Keratinocyte (primary cell): Measurements from ENCODE around the gene PTPN2. TPM values are rescaled to one million over a fixed set of nuclear protein-coding genes. Genes with fewer than 3 reads are reported as not detected.

Source experiments
- DNase-seq: peaks from one replicate; pipeline ENCODE4 v3.0.0-alpha.2; 2011; ENCODE audit warnings: low read depth, missing footprints, low spot score
- FAIRE-seq: peaks from 2 replicates; lab custom pipeline; 2011; peaks lifted over from hg19 to GRCh38; lab: Jason Lieb, UNC
- H2AFZ ChIP-seq: 2 replicates; pipeline ENCODE4 v1.6.0; 2012; ENCODE audit warnings: low read length, control low read depth, inconsistent platforms; ENCODE audit not compliant: control insufficient read depth
- H3K27ac ChIP-seq: 2 replicates; pipeline ENCODE4 v1.5.1; 2011; ENCODE audit warnings: low read length; ENCODE audit not compliant: control insufficient read depth, insufficient read depth
- H3K27me3 ChIP-seq: 3 replicates; pipeline ENCODE4 v1.6.0; 2011; ENCODE audit warnings: low read length; ENCODE audit not compliant: control insufficient read depth, insufficient read depth; ENCODE audit errors: extremely low read depth
- H3K36me3 ChIP-seq, 2 experiments: 2 replicates in 1 of 2; 3 replicates in 1 of 2; pipeline ENCODE4 v1.5.1; 2011; ENCODE audit warnings: low read length in 2 of 2, mild to moderate bottlenecking in 1 of 2; ENCODE audit not compliant: control insufficient read depth in 2 of 2, insufficient read depth in 2 of 2; ENCODE audit errors: extremely low read depth in 1 of 2
- H3K4me1 ChIP-seq: 3 replicates; pipeline ENCODE4 v1.5.1; 2011; ENCODE audit warnings: low read length; ENCODE audit not compliant: control insufficient read depth, insufficient read depth; ENCODE audit errors: extremely low read depth
- H3K4me2 ChIP-seq: 3 replicates; pipeline ENCODE4 v1.6.0; 2011; ENCODE audit warnings: low read depth, low read length; ENCODE audit not compliant: control insufficient read depth, insufficient read depth; ENCODE audit errors: extremely low read depth
- H3K4me3 ChIP-seq, 3 experiments: fragments of 200-600 bp in 1 of 3; sonication (generic) in 1 of 3; 2 replicates in 2 of 3; 3 replicates in 1 of 3; pipeline ENCODE4 v1.5.1; 2011 to 2016; ENCODE audit warnings: low read length in 3 of 3, mild to moderate bottlenecking in 3 of 3, control low read depth in 2 of 3, inconsistent platforms in 1 of 3, low read depth in 1 of 3, mixed read lengths in 1 of 3, mixed run types in 1 of 3, moderate library complexity in 1 of 3; ENCODE audit not compliant: control insufficient read depth in 2 of 3, insufficient read depth in 2 of 3; ENCODE audit errors: extremely low read depth in 1 of 3
- H3K79me2 ChIP-seq: 2 replicates; pipeline ENCODE4 v1.6.0; 2012; ENCODE audit warnings: low read length; ENCODE audit not compliant: control insufficient read depth, insufficient read depth
- H3K9ac ChIP-seq: 3 replicates; pipeline ENCODE4 v1.6.0; 2011; ENCODE audit warnings: low read length; ENCODE audit not compliant: control insufficient read depth, insufficient read depth; ENCODE audit errors: extremely low read depth
- H3K9me1 ChIP-seq: 3 replicates; pipeline ENCODE4 v1.6.0; 2011; ENCODE audit warnings: low read length; ENCODE audit not compliant: control insufficient read depth, insufficient read depth; ENCODE audit errors: extremely low read depth
- H3K9me3 ChIP-seq: 2 replicates; pipeline ENCODE4 v1.5.1; 2012; ENCODE audit warnings: low read depth, low read length; ENCODE audit not compliant: control insufficient read depth
- H4K20me1 ChIP-seq: 3 replicates; pipeline ENCODE4 v1.6.0; 2011; ENCODE audit warnings: low read length; ENCODE audit not compliant: control insufficient read depth, insufficient read depth; ENCODE audit errors: extremely low read depth
- CTCF ChIP-seq, 3 experiments: IDR thresholded peaks in 1 of 3; conservative IDR thresholded peaks in 1 of 3; optimal IDR thresholded peaks in 1 of 3; 2 replicates in 2 of 3; 3 replicates in 1 of 3; pipeline versions ENCODE3 to v1.5.1; 2011; ENCODE audit warnings: low read length in 3 of 3, mild to moderate bottlenecking in 3 of 3, moderate library complexity in 2 of 3, control low read depth in 1 of 3, inconsistent platforms in 1 of 3; ENCODE audit not compliant: insufficient read depth in 2 of 3; ENCODE audit errors: extremely low read depth in 1 of 3
- EZH2 ChIP-seq: IDR thresholded peaks from one replicate; pipeline ENCODE4 v1.6.1; 2012; ENCODE audit warnings: inconsistent platforms, mild to moderate bottlenecking, low read length, moderate library complexity
- dilution Hi-C: fragments of 300-500 bp; cut with MboI; formaldehyde crosslinking; loops from one replicate; pipeline ENCODE4 v1.7.0; 2020; ENCODE audit warnings: low sequenced_read_pairs; ENCODE audit not compliant: extremely low pct_ligation_motif_present
- polyA plus RNA-seq, 5 experiments: library from polyadenylated mRNA; depleted of rRNA in 3 of 5; stranded (reverse) in 3 of 5; stranded (forward) in 1 of 5; unstranded in 1 of 5; fragments of >200 nt; gene quantifications; 1 replicate in 1 of 5; 2 replicates in 3 of 5; 3 replicates in 1 of 5; pipeline versions ENCODE4 v1.2.1 to v1.2.3, GENCODE V29; 2011 to 2012; ENCODE audit warnings: missing spikeins in 2 of 5, low read depth in 1 of 5, low replicate concordance in 1 of 5

The PTPN2 gene
- polyA plus RNA-seq, 1 donor (not counting 4 experiments of a cell fraction or from before 2014, with no cell fraction given) = 39.9 TPM

GRCh38 chr18:12783524-12783923, 100.5 kb downstream of the PTPN2 start:
- Histone ChIP-seq H3K36me3 (no peaks in the 10 kb centered on the region), H3K4me2 (peak overlapping the region; percentile 54), H3K79me2 (no peaks in the 10 kb centered on the region), H3K4me3 (peak overlapping the region in 1 of 3 experiments; percentile 3), H3K9ac (no peak overlapping the region), H3K4me1 (peaks cover 12% of the 10 kb centered on the region), H3K27me3 (no peaks in the 10 kb centered on the region), H3K9me3 (no peaks in the 10 kb centered on the region), H3K27ac (no peak overlapping the region), H3K9me1 (no peaks in the 10 kb centered on the region), H4K20me1 (no peaks in the 10 kb centered on the region), H2AFZ (no peak overlapping the region)
- dilution Hi-C loops = no loop called here
- FAIRE-seq (peak; percentile 56), DNase-seq (no peak)
- no peak for TF ChIP-seq EZH2
- no peak for TF ChIP-seq CTCF (optimal IDR thresholded peaks at IDR 0.05 in 1 of 3, IDR thresholded peaks at IDR 0.05 in 1 of 3, conservative IDR thresholded peaks at IDR 0.05 in 1 of 3; ENCODE audit: extremely low read depth in 1 of 3, insufficient read depth in 2 of 3, low read length in 3 of 3)

- Histone ChIP-seq H3K36me3 (no peaks in the 10 kb centered on the region), H4K20me1 (no peaks in the 10 kb centered on the region), H3K9me3 (no peaks in the 10 kb centered on the region), H3K9me1 (no peaks in the 10 kb centered on the region), H3K4me1 (peaks cover 12% of the 10 kb centered on the region), H3K27ac (no peak overlapping the region), H3K9ac (no peak overlapping the region), H3K4me2 (no peak overlapping the region), H3K4me3 (no peak overlapping the region), H2AFZ (no peak overlapping the region), H3K79me2 (no peaks in the 10 kb centered on the region), H3K27me3 (no peaks in the 10 kb centered on the region)
- dilution Hi-C loops = no loop called here
- TF ChIP-seq CTCF (optimal IDR thresholded peaks at IDR 0.05 in 1 of 3, IDR thresholded peaks at IDR 0.05 in 1 of 3, conservative IDR thresholded peaks at IDR 0.05 in 1 of 3; ENCODE audit: extremely low read depth in 1 of 3, insufficient read depth in 2 of 3, low read length in 3 of 3) = no peak
- FAIRE-seq = peak; percentile 68
- DNase-seq = no peak
Measured at GRCh38 chr18:12782521-12782920, 101.5 kb downstream of the PTPN2 start.
